Testis (tissue), 2 donors: Measurements from ENCODE around the gene ARPP21.
"Not testable (repeated sequence)": the region's sequence is repeated elsewhere in the genome, so short reads cannot be mapped to it uniquely, and the experiment has no call there.

Experiments used
- POLR2A ChIP-seq: fragments of 450-650 bp; IDR thresholded peaks from one replicate; pipeline ENCODE4 v1.6.1; 2017; ENCODE audit warnings: antibody characterized with exemption, mild to moderate bottlenecking, moderate library complexity
- TF ChIP-seq, protein P1 (sequence below), 3 experiments: fragments of 450-650 bp in 2 of 3; fragments of 200-600 bp in 1 of 3; sonication (generic) in 1 of 3; IDR thresholded peaks; one replicate each; pipeline ENCODE4 v1.5.1; 2016 to 2019; ENCODE audit warnings: antibody characterized with exemption in 3 of 3, mild to moderate bottlenecking in 2 of 3, moderate library complexity in 1 of 3

- not testable (repeated sequence) for TF ChIP-seq POLR2A
- TF ChIP-seq, protein P1, sequence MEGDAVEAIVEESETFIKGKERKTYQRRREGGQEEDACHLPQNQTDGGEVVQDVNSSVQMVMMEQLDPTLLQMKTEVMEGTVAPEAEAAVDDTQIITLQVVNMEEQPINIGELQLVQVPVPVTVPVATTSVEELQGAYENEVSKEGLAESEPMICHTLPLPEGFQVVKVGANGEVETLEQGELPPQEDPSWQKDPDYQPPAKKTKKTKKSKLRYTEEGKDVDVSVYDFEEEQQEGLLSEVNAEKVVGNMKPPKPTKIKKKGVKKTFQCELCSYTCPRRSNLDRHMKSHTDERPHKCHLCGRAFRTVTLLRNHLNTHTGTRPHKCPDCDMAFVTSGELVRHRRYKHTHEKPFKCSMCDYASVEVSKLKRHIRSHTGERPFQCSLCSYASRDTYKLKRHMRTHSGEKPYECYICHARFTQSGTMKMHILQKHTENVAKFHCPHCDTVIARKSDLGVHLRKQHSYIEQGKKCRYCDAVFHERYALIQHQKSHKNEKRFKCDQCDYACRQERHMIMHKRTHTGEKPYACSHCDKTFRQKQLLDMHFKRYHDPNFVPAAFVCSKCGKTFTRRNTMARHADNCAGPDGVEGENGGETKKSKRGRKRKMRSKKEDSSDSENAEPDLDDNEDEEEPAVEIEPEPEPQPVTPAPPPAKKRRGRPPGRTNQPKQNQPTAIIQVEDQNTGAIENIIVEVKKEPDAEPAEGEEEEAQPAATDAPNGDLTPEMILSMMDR (IDR thresholded peaks at IDR 0.05) = not testable (repeated sequence)
Observed at GRCh38 chr3:35620238-35620637, 19.1 kb upstream of the ARPP21 start.
